Ramos (cell line): ENCODE results near the gene ZKSCAN5.
"Not testable (repeated sequence)": the region's sequence is repeated elsewhere in the genome, so short reads cannot be mapped to it uniquely, and the experiment has no call there.

Source experiments
- in situ Hi-C: fragments of 300-500 bp; cut with MboI; formaldehyde crosslinking; loops from one replicate; pipeline ENCODE4 v1.14.3; 2022; ENCODE audit warnings: low sequenced_read_pairs; ENCODE audit not compliant: unreplicated experiment

Gene ZKSCAN5

GRCh38 chr7:99497766-99498545 is 6.5 kb upstream of the ZKSCAN5 start:
- in situ Hi-C loops = no loop called here

- in situ Hi-C loops = no loop called here
These were observed 5.9 kb upstream of the ZKSCAN5 start for GRCh38 chr7:99498546-99498944.

- in situ Hi-C loops = no loop called here
These were observed 5.1 kb upstream of the ZKSCAN5 start for GRCh38 chr7:99499371-99499720.

- in situ Hi-C loops = no loop called here
These were observed 4.5 kb upstream of the ZKSCAN5 start, which contains the start of gene ZNF394 for GRCh38 chr7:99499721-99500636. Gene ZNF394 (minus strand): TSS chr7:99500281. CDS start chr7:99500093, 188 bp downstream.

- in situ Hi-C loops = no loop called here
These were observed 3.8 kb upstream of the ZKSCAN5 start for GRCh38 chr7:99500637-99501009.

GRCh38 chr7:99501236-99501635 is 3.2 kb upstream of the ZKSCAN5 start:
- in situ Hi-C loops = not testable (repeated sequence)

- in situ Hi-C loops = no loop called here
These were observed 220 bp upstream of the ZKSCAN5 start for GRCh38 chr7:99504281-99504602.

GRCh38 chr7:99505324-99505662 is 831 bp downstream of the ZKSCAN5 start:
- in situ Hi-C loops = no loop called here

GRCh38 chr7:99514050-99514449 is 9.6 kb downstream of the ZKSCAN5 start:
- in situ Hi-C loops = no loop called here

- in situ Hi-C loops = no loop called here
These were observed 16.9 kb downstream of the ZKSCAN5 start for GRCh38 chr7:99521399-99521798.

- in situ Hi-C loops = no loop called here
These were observed 21.4 kb downstream of the ZKSCAN5 start for GRCh38 chr7:99525713-99526440.

- in situ Hi-C loops = no loop called here
These were observed 26.9 kb downstream of the ZKSCAN5 start for GRCh38 chr7:99531354-99531765.

- in situ Hi-C loops = no loop called here
These were observed 31.2 kb downstream of the ZKSCAN5 start for GRCh38 chr7:99535667-99536066.

GRCh38 chr7:99539213-99539811 is 34.9 kb downstream of the ZKSCAN5 start:
- in situ Hi-C loops = no loop called here

- in situ Hi-C loops = no loop called here
These were observed 36.1 kb downstream of the ZKSCAN5 start for GRCh38 chr7:99540542-99540941.

- in situ Hi-C loops = no loop called here
These were observed 36.8 kb downstream of the ZKSCAN5 start for GRCh38 chr7:99541212-99541611.

- in situ Hi-C loops = no loop called here
These were observed 38.7 kb downstream of the ZKSCAN5 start for GRCh38 chr7:99543081-99543671.

- in situ Hi-C loops = no loop called here
These were observed 39.5 kb downstream of the ZKSCAN5 start for GRCh38 chr7:99543916-99544315.

- in situ Hi-C loops = not testable (repeated sequence)
These were observed 40.8 kb downstream of the ZKSCAN5 start for GRCh38 chr7:99545308-99545707.

GRCh38 chr7:99549545-99549944 is 45.1 kb downstream of the ZKSCAN5 start:
- in situ Hi-C loops = not testable (repeated sequence)
